Choroid plexus epithelial cell (primary cell): ENCODE measurements around the gene HBZ.
"Not testable (repeated sequence)": the region's sequence is repeated elsewhere in the genome, so short reads cannot be mapped to it uniquely, and the experiment has no call there.

Experiments used
- DNase-seq: peaks from one replicate; pipeline ENCODE4 v3.0.0-alpha.2; 2010; ENCODE audit warnings: low read depth
- H3K4me3 ChIP-seq: 2 replicates; pipeline ENCODE4 v1.5.1; 2011; ENCODE audit warnings: low read depth, mild to moderate bottlenecking, control low read depth, low read length, moderate library complexity
- TF ChIP-seq, protein P1 (sequence below): conservative IDR thresholded peaks from 2 replicates; pipeline ENCODE4 v1.5.1; 2011; ENCODE audit warnings: low read depth, mild to moderate bottlenecking, control low read depth, inconsistent platforms, low read length, moderate library complexity

Gene HBZ

DNA sequence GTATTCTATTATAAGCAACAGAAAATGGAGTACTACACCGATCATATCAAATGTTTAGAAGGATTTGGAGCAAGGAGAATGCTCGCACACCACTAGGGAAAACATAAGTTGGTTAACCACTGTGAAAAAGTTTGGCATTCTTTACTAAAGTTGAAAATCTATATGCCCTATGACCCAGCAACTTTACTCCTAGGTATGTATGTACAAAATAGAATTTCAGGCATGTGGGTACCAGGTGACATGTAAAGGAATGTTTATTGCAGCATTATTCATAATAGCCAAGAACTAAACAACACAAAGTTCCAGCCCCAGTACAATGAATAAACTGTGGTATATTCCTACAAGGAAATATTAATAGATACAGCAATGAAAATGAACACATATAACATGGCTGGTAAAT, 5.8 kb upstream of the HBZ start:
- H3K4me3 ChIP-seq: no peak overlapping the region
- DNase-seq: no peak
- TF ChIP-seq, protein P1, sequence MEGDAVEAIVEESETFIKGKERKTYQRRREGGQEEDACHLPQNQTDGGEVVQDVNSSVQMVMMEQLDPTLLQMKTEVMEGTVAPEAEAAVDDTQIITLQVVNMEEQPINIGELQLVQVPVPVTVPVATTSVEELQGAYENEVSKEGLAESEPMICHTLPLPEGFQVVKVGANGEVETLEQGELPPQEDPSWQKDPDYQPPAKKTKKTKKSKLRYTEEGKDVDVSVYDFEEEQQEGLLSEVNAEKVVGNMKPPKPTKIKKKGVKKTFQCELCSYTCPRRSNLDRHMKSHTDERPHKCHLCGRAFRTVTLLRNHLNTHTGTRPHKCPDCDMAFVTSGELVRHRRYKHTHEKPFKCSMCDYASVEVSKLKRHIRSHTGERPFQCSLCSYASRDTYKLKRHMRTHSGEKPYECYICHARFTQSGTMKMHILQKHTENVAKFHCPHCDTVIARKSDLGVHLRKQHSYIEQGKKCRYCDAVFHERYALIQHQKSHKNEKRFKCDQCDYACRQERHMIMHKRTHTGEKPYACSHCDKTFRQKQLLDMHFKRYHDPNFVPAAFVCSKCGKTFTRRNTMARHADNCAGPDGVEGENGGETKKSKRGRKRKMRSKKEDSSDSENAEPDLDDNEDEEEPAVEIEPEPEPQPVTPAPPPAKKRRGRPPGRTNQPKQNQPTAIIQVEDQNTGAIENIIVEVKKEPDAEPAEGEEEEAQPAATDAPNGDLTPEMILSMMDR: no peak

DNA sequence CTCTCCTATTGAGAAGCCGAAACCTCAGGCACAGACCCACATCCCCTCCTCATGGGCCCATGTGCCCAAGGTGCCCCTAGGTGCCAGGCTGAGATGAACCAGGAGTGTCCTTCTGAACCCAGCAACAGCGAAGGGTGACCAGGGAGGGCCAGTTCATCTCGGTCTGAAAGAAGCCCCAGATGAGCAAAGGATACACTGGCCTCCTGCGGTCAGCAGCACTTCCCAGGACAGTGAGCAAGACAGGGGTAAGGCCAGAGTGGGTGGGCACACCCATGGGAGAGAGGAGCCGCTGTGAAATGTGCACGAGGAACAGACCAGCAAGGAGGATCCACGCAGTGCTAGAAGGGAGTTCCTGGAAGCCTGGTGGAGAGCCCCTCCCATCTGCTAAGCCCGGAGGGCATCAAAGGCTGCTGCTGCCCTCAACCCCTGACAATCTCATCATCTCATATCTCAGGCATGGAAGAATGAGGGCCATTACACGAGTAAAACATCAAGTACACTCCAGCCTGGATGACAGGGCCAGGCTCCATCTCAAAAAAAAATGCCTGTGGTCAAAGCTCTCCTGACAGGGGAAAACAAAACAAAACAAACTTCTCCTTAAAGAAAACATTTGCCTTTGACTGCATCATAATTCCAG, 3.3 kb upstream of the HBZ start:
- TF ChIP-seq, protein P1: no peak
- H3K4me3 ChIP-seq: no peak overlapping the region
- DNase-seq: peak; percentile 30

DNA sequence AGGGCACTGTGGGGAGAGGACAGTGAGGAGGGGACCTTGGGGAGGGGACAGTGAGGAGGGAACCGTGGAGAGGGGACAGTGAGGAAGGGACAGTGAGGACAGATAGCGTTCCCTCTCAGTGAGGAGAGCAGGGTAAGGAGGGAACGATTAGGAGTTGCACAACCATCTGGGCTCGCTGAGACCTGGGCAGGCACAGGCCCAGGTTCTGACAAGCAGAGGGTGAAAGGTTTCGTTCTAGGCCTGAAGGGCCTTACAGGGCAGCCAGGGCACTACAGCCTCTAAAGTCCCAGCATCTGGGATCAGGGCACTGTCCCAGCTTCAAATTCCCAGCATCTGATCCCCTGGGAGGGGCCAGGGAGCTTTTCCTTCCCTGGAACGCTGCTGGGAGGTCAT, 681 bp downstream of the HBZ start:
- DNase-seq, H3K4me3 ChIP-seq: not testable (repeated sequence)

DNA sequence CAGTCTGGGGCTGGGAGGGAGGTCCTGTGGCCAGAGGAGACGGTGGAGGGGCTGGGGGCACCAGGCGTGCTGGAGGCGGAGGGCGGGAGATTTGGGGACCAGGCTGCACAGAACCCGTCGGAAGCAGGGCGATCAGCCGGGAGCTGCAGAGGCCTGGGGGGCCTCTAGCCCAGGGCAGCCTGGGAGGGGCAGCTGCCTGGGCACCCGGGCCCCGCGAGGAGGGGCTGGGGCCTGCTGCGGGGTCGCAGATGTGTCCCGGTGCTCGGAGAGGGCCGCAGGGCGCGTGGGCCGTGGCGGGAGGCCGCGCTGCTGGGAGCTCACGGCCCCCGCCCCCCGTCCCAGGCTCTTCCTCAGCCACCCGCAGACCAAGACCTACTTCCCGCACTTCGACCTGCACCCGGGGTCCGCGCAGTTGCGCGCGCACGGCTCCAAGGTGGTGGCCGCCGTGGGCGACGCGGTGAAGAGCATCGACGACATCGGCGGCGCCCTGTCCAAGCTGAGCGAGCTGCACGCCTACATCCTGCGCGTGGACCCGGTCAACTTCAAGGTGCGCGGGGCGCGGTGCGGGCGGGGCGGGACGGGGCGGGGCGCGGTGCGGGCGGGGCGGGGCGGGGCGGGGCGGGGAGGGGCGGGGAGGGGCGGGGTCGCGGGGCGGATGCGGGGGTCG, 1.2 kb downstream of the HBZ start:
- not testable (repeated sequence) for DNase-seq, H3K4me3 ChIP-seq

DNA sequence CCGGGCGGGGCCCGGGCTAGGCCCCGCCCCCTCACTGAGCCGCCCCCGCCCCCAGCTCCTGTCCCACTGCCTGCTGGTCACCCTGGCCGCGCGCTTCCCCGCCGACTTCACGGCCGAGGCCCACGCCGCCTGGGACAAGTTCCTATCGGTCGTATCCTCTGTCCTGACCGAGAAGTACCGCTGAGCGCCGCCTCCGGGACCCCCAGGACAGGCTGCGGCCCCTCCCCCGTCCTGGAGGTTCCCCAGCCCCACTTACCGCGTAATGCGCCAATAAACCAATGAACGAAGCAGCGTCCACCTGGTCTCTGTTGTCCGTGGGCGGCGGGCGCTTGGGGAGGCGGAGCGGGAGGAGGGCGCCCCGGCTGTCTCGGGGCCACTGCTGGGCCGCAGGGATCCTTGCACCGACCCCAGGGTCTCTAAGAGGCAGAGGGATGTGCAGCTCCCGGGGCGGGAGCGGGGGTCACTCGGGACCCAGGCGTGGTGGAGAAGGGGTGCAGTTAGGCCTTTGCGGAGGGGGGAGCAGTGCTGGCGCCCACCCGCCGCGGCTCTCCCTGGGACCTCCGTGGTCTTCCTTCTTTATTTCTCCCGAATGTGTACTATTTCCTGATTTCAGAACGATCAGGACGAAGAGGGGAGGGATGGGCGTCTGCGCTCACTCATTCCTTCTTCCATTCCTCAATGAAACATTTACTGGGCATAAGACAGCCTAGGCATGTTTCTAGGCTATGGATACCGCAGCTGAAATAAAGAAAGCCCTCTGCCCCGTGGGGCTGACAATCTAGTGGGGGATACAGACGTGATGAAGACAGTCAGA, 2.0 kb downstream of the HBZ start:
- TF ChIP-seq, protein P1: no peak

DNA sequence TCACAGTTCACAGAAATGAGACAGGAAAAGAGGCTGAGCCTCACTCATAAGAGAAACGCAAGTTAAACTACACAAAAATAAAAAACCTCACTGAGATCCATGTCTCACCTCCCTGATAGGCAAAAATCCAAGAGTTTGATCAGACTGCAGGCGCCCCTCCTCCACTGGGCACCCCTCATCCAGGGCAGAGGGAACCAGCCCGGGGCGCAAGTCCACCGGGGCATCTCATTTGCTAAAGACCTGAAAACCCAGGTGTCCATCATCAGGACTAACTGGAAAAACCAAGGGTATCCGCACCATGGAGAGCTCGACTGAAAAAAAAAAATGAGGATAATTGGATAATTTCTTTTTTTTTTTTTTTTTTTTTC, 2.6 kb downstream of the HBZ start:
- peak overlapping the region; percentile 8 for H3K4me3 ChIP-seq
- TF ChIP-seq, protein P1: no peak
- DNase-seq: no peak

More for the DNA sequence above, 2.0 kb downstream of the HBZ start:
- peak; percentile 41 for DNase-seq
- H3K4me3 ChIP-seq: peak overlapping the region; percentile 56

DNA sequence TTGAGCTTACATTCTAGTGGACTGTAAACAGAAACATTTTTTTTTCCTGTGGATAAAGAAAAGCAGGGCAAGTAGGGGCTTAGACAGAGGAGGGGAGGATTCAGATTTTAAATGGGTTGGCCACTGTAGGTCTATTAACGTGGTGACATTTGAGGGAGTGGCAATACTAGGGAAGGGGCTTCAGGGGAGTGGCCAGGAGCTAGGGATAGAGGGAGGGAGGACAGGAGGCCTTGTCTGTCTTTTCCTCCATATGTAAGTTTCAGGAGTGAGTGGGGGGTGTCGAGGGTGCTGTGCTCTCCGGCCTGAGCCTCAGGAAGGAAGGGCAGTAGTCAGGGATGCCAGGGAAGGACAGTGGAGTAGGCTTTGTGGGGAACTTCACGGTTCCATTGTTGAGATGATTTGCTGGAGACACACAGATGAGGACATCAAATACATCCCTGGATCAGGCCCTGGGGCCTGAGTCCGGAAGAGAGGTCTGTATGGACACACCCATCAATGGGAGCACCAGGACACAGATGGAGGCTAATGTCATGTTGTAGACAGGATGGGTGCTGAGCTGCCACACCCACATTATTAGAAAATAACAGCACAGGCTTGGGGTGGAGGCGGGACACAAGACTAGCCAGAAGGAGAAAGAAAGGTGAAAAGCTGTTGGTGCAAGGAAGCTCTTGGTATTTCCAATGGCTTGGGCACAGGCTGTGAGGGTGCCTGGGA, 6.8 kb downstream of the HBZ start:
- TF ChIP-seq, protein P1: no peak
- no peak for DNase-seq
- no peak overlapping the region for H3K4me3 ChIP-seq

DNA sequence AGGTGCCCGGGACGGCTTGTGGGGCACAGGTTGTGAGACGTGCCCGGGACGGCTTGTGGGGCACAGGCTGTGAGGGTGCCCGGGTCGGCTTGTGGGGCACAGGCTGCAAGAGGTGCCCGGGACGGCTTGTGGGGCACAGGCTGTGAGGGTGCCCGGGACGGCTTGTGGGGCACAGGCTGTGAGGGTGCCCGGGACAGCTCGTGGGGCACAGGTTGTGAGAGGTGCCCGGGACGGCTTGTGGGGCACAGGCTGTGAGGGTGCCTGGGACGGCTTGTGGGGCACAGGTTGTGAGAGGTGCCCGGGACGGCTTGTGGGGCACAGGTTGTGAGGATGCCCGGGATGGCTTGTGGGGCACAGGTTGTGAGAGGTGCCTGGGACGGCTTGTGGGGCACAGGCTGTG, 7.8 kb downstream of the HBZ start:
- not testable (repeated sequence) for H3K4me3 ChIP-seq, DNase-seq
